ENCODE measurements around the gene TBX1.

TBX1 gene

GRCh38 chr22:19807161-19807913, 46.8 kb downstream of the TBX1 start:
- no peaks in the 10 kb centered on the region for H3K27me3 ChIP-seq (ENCODE audit: insufficient read depth, low read length)
- H3K79me2 ChIP-seq (ENCODE audit: control insufficient read depth, insufficient read depth, low read length, unreplicated experiment), result no peaks in the 10 kb centered on the region
- no peaks in the 10 kb centered on the region for H3K36me3 ChIP-seq (ENCODE audit: insufficient read depth, low read length)
- no peak overlapping the region for H2AFZ ChIP-seq (ENCODE audit: low read length, unreplicated experiment)
- no peak overlapping the region for H3K27ac ChIP-seq (ENCODE audit: low read depth, low read length)
- H3K4me3 ChIP-seq (ENCODE audit: low read depth, low read length), result no peak overlapping the region
- peaks cover 4% of the 10 kb centered on the region for H3K4me1 ChIP-seq (ENCODE audit: control insufficient read depth, insufficient read depth, low read length, unreplicated experiment)

GRCh38 chr22:19807914-19808872, 47.6 kb downstream of the TBX1 start:
- Histone ChIP-seq H3K27me3 (ENCODE audit: insufficient read depth, low read length) (no peaks in the 10 kb centered on the region), H3K4me3 (ENCODE audit: low read depth, low read length) (no peak overlapping the region), H3K79me2 (ENCODE audit: control insufficient read depth, insufficient read depth, low read length, unreplicated experiment) (no peaks in the 10 kb centered on the region), H3K4me1 (ENCODE audit: control insufficient read depth, insufficient read depth, low read length, unreplicated experiment) (peaks cover 4% of the 10 kb centered on the region), H2AFZ (ENCODE audit: low read length, unreplicated experiment) (no peak overlapping the region), H3K27ac (ENCODE audit: low read depth, low read length) (no peak overlapping the region), H3K36me3 (ENCODE audit: insufficient read depth, low read length) (no peaks in the 10 kb centered on the region)

- Histone ChIP-seq H3K27ac (ENCODE audit: low read depth, low read length) (no peak overlapping the region), H3K27me3 (ENCODE audit: insufficient read depth, low read length) (no peaks in the 10 kb centered on the region), H3K36me3 (ENCODE audit: insufficient read depth, low read length) (no peaks in the 10 kb centered on the region), H2AFZ (ENCODE audit: low read length, unreplicated experiment) (no peak overlapping the region), H3K79me2 (ENCODE audit: control insufficient read depth, insufficient read depth, low read length, unreplicated experiment) (no peaks in the 10 kb centered on the region), H3K4me1 (ENCODE audit: control insufficient read depth, insufficient read depth, low read length, unreplicated experiment) (peaks cover 4% of the 10 kb centered on the region), H3K4me3 (ENCODE audit: low read depth, low read length) (no peak overlapping the region)
These were observed 48.4 kb downstream of the TBX1 start for GRCh38 chr22:19808873-19809478.

GRCh38 chr22:19809741-19810140, 49.2 kb downstream of the TBX1 start:
- peaks cover 4% of the 10 kb centered on the region for H3K4me1 ChIP-seq (ENCODE audit: control insufficient read depth, insufficient read depth, low read length, unreplicated experiment)
- no peaks in the 10 kb centered on the region for H3K27me3 ChIP-seq (ENCODE audit: insufficient read depth, low read length)
- no peak overlapping the region for H3K4me3 ChIP-seq (ENCODE audit: low read depth, low read length)
- H3K36me3 ChIP-seq (ENCODE audit: insufficient read depth, low read length), result no peaks in the 10 kb centered on the region
- no peak overlapping the region for H3K27ac ChIP-seq (ENCODE audit: low read depth, low read length)
- H3K79me2 ChIP-seq (ENCODE audit: control insufficient read depth, insufficient read depth, low read length, unreplicated experiment), result no peaks in the 10 kb centered on the region
- H2AFZ ChIP-seq (ENCODE audit: low read length, unreplicated experiment), result no peak overlapping the region

GRCh38 chr22:19810381-19811201, 50.0 kb downstream of the TBX1 start:
- H3K4me1 ChIP-seq (ENCODE audit: control insufficient read depth, insufficient read depth, low read length, unreplicated experiment), result peaks cover 4% of the 10 kb centered on the region
- H2AFZ ChIP-seq (ENCODE audit: low read length, unreplicated experiment), result no peak overlapping the region
- H3K4me3 ChIP-seq (ENCODE audit: low read depth, low read length), result no peak overlapping the region
- H3K27ac ChIP-seq (ENCODE audit: low read depth, low read length), result no peak overlapping the region
- no peaks in the 10 kb centered on the region for H3K27me3 ChIP-seq (ENCODE audit: insufficient read depth, low read length)
- no peaks in the 10 kb centered on the region for H3K36me3 ChIP-seq (ENCODE audit: insufficient read depth, low read length)
- no peaks in the 10 kb centered on the region for H3K79me2 ChIP-seq (ENCODE audit: control insufficient read depth, insufficient read depth, low read length, unreplicated experiment)

GRCh38 chr22:19811211-19811621, 50.6 kb downstream of the TBX1 start:
- H3K79me2 ChIP-seq (ENCODE audit: control insufficient read depth, insufficient read depth, low read length, unreplicated experiment), result no peaks in the 10 kb centered on the region
- H3K4me3 ChIP-seq (ENCODE audit: low read depth, low read length), result no peak overlapping the region
- peaks cover 4% of the 10 kb centered on the region for H3K4me1 ChIP-seq (ENCODE audit: control insufficient read depth, insufficient read depth, low read length, unreplicated experiment)
- H3K27me3 ChIP-seq (ENCODE audit: insufficient read depth, low read length), result no peaks in the 10 kb centered on the region
- no peak overlapping the region for H3K27ac ChIP-seq (ENCODE audit: low read depth, low read length)
- H3K36me3 ChIP-seq (ENCODE audit: insufficient read depth, low read length), result no peaks in the 10 kb centered on the region
- no peak overlapping the region for H2AFZ ChIP-seq (ENCODE audit: low read length, unreplicated experiment)

GRCh38 chr22:19811811-19812771, 51.5 kb downstream of the TBX1 start:
- Histone ChIP-seq H3K4me1 (ENCODE audit: control insufficient read depth, insufficient read depth, low read length, unreplicated experiment) (no peaks in the 10 kb centered on the region), H3K27ac (ENCODE audit: low read depth, low read length) (no peak overlapping the region)

GRCh38 chr22:19812910-19813309, 52.3 kb downstream of the TBX1 start:
- Histone ChIP-seq H3K79me2 (ENCODE audit: control insufficient read depth, insufficient read depth, low read length, unreplicated experiment) (no peaks in the 10 kb centered on the region), H3K27ac (ENCODE audit: low read depth, low read length) (no peak overlapping the region), H3K4me3 (ENCODE audit: low read depth, low read length) (no peak overlapping the region), H2AFZ (ENCODE audit: low read length, unreplicated experiment) (no peak overlapping the region), H3K36me3 (ENCODE audit: insufficient read depth, low read length) (no peaks in the 10 kb centered on the region), H3K27me3 (ENCODE audit: insufficient read depth, low read length) (no peaks in the 10 kb centered on the region), H3K4me1 (ENCODE audit: control insufficient read depth, insufficient read depth, low read length, unreplicated experiment) (no peaks in the 10 kb centered on the region)

More at GRCh38 chr22:19811811-19812771, 51.5 kb downstream of the TBX1 start:
- Histone ChIP-seq H3K79me2 (ENCODE audit: control insufficient read depth, insufficient read depth, low read length, unreplicated experiment) (no peaks in the 10 kb centered on the region), H3K4me3 (ENCODE audit: low read depth, low read length) (no peak overlapping the region), H3K36me3 (ENCODE audit: insufficient read depth, low read length) (no peaks in the 10 kb centered on the region), H2AFZ (ENCODE audit: low read length, unreplicated experiment) (no peak overlapping the region), H3K27me3 (ENCODE audit: insufficient read depth, low read length) (no peaks in the 10 kb centered on the region)

GRCh38 chr22:19814428-19814827, 53.9 kb downstream of the TBX1 start:
- Histone ChIP-seq H3K79me2 (ENCODE audit: control insufficient read depth, insufficient read depth, low read length, unreplicated experiment) (no peaks in the 10 kb centered on the region), H3K27me3 (ENCODE audit: insufficient read depth, low read length) (no peaks in the 10 kb centered on the region), H2AFZ (ENCODE audit: low read length, unreplicated experiment) (no peak overlapping the region), H3K4me3 (ENCODE audit: low read depth, low read length) (no peak overlapping the region), H3K4me1 (ENCODE audit: control insufficient read depth, insufficient read depth, low read length, unreplicated experiment) (no peaks in the 10 kb centered on the region), H3K36me3 (ENCODE audit: insufficient read depth, low read length) (no peaks in the 10 kb centered on the region), H3K27ac (ENCODE audit: low read depth, low read length) (no peak overlapping the region)
